ENCODE results near the gene KRT33A. TPM values are rescaled to one million over a fixed set of nuclear protein-coding genes. Genes with fewer than 3 reads are reported as not detected.

The KRT33A gene
- total RNA-seq, 8 experiments from 2014 or later, result not detected

DNA sequence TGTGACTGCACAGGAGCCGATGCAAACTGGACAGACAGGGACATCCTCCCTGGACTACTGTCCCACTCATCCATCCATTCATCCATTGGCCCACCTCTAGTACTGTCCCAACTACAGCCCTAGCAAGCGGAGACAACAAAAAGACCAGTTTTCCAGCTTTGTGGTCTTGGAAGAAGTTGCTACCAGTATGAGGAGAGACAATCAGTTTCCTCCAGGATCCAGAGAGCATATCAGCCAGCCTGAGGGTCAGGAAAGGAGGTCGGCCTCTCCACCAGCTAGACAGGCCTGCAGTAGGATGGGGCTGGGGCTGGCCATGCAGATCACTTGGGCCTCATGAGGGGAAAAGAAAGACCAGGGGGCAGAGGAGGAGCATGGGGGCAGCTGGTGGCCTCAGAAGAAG, 16.8 kb downstream of the KRT33A start:
- Histone ChIP-seq H3K4me1 (replicated peaks in 1 of 2) (no peaks in the 10 kb centered on the region), H3K4me3 (no peak overlapping the region), H3K27ac (no peak overlapping the region)
- ATAC-seq (replicated peaks in 6 of 8), result no peak
- 90 to 100% (median 92%) methylated on average over 1 to 2 of the region's 3 CpGs; no CpG with 5 or more reads in 7 of the 10 experiments for WGBS, 10 experiments
- in situ Hi-C loops (cut with MboI; ENCODE audit: low pct_unique_long_range_greater_than_20kb in 2 of 9, low sequenced_read_pairs in 9 of 9, unreplicated experiment in 9 of 9), result loop anchor here in 1 of 9 experiments (25.0 kb wide), 1 partner anchor 178 kb away; the partner anchor contains the start of genes KRT13 and KRT15

GRCh38 chr17:41333098-41333497, 17.5 kb downstream of the KRT33A start:
- Histone ChIP-seq H3K4me1 (replicated peaks in 1 of 2) (no peaks in the 10 kb centered on the region), H3K4me3 (no peak overlapping the region), H3K27ac (no peak overlapping the region)
- in situ Hi-C loops (cut with MboI; ENCODE audit: low pct_unique_long_range_greater_than_20kb in 2 of 9, low sequenced_read_pairs in 9 of 9, unreplicated experiment in 9 of 9), result loop anchor here in 1 of 9 experiments (25.0 kb wide), 1 partner anchor 179 kb away; the partner anchor contains the start of genes KRT13 and KRT15
- WGBS, 10 experiments, result 75 to 94% (median 85%) methylated on average over 2 to 3 of the region's 5 CpGs; no CpG with 5 or more reads in 6 of the 10 experiments
- ATAC-seq (replicated peaks in 6 of 8), result no peak

DNA sequence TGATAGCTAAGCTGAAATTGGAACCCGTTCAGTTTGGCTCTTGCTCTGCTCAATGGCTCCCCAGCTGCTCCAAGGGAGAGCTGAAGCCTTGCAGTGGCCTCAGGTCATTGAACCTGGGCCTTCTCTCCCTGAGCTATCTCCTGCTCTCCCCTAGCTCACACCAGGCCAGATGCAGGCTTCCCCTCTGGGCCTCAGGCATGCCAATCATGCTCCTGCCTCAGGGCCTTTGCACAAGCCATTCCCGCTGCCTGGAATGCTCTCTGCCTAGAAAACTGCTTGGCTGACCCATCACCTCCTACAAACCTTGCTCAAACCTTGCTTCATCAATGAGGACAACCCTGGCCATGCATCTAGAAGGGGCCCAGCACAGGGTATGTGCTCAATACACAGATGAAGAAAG, 18.4 kb downstream of the KRT33A start:
- Histone ChIP-seq H3K27ac (no peak overlapping the region), H3K4me3 (no peak overlapping the region), H3K4me1 (replicated peaks in 1 of 2) (no peaks in the 10 kb centered on the region)
- ATAC-seq (replicated peaks in 6 of 8), result no peak
- in situ Hi-C loops (cut with MboI; ENCODE audit: low pct_unique_long_range_greater_than_20kb in 2 of 9, low sequenced_read_pairs in 9 of 9, unreplicated experiment in 9 of 9), result loop anchor here in 1 of 9 experiments (25.0 kb wide), 1 partner anchor 180 kb away; the partner anchor contains the start of genes KRT13 and KRT15
- WGBS, 10 experiments, result 40 to 100% (median 60%) methylated on average over 1 of the region's 2 CpGs; no CpG with 5 or more reads in 5 of the 10 experiments

- no peak for ATAC-seq (replicated peaks in 6 of 8)
- Histone ChIP-seq H3K4me3 (no peak overlapping the region), H3K4me1 (replicated peaks in 1 of 2) (no peaks in the 10 kb centered on the region), H3K27ac (no peak overlapping the region)
- in situ Hi-C loops (cut with MboI; ENCODE audit: low pct_unique_long_range_greater_than_20kb in 2 of 9, low sequenced_read_pairs in 9 of 9, unreplicated experiment in 9 of 9), result loop anchor here in 1 of 9 experiments (25.0 kb wide), 1 partner anchor 181 kb away; the partner anchor contains the start of genes KRT13 and KRT15
- 64 to 79% (median 77%) methylated on average over 1 to 5 of the region's 7 CpGs; no CpG with 5 or more reads in 6 of the 10 experiments for WGBS, 10 experiments
These were observed 19.0 kb downstream of the KRT33A start for GRCh38 chr17:41331606-41332005.

DNA sequence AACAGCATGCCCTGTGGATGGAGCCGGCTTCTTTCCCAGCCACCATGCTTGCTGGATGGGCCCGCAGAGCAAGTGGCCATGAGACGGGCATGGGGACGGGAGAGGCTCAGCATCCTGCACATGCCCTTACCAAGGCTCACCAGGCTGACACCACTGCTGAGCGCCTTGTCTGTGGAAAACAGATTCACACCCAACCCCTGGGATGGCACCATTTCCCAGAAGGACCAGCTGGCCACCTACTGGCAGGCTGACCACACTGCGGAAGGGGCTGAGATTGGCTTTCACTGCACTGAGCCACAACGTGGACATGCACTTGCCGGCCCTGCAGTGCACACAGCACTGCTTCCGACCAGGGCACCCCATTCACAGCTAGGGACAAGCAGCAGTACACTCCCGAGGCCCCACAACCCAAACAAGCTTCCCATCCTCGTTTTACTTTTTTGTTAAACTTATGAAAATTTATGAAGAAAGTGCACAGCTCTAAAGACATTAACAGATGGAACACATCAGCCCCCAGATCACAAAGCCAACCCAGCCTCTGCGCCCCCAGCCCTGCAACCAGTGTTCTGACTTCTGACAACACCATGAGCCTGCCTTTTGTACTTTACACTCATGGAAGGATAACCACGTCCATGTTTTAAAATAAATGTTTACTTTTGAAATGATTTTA, 21.2 kb downstream of the KRT33A start:
- peak; percentile 73 to 96 (median 82) for ATAC-seq (replicated peaks in 6 of 8)
- Histone ChIP-seq H3K4me3 (no peak overlapping the region), H3K27ac (no peak overlapping the region), H3K4me1 (replicated peaks in 1 of 2) (no peaks in the 10 kb centered on the region)
- 4 to 100% (median 53%) methylated on average over 1 to 7 of the region's 13 CpGs; no CpG with 5 or more reads in 2 of the 10 experiments for WGBS, 10 experiments
- in situ Hi-C loops (cut with MboI; ENCODE audit: low pct_unique_long_range_greater_than_20kb in 2 of 9, low sequenced_read_pairs in 9 of 9, unreplicated experiment in 9 of 9), result loop anchor here in 2 of 9 experiments (10.0 to 25.0 kb wide), 3 partner anchors 183 to 425 kb away; partner anchors contain the start of genes KRT13 (in 1 of the 2) and KRT15 (in 1 of the 2)

GRCh38 chr17:41328207-41328606, 22.4 kb downstream of the KRT33A start:
- no peak for ATAC-seq (replicated peaks in 6 of 8)
- H3K27ac ChIP-seq, result no peak overlapping the region
- no peaks in the 10 kb centered on the region for H3K4me1 ChIP-seq (replicated peaks in 1 of 2)
- WGBS, 10 experiments, result 40 to 100% (median 70%) methylated on average over 1 to 2 of the region's 7 CpGs; no CpG with 5 or more reads in 6 of the 10 experiments
- H3K4me3 ChIP-seq, result no peak overlapping the region
- in situ Hi-C loops (cut with MboI; ENCODE audit: low pct_unique_long_range_greater_than_20kb in 2 of 9, low sequenced_read_pairs in 9 of 9, unreplicated experiment in 9 of 9), result loop anchor here in 2 of 9 experiments (10.0 to 25.0 kb wide), 3 partner anchors 184 to 423 kb away; partner anchors contain the start of genes KRT13 (in 1 of the 2) and KRT15 (in 1 of the 2)

DNA sequence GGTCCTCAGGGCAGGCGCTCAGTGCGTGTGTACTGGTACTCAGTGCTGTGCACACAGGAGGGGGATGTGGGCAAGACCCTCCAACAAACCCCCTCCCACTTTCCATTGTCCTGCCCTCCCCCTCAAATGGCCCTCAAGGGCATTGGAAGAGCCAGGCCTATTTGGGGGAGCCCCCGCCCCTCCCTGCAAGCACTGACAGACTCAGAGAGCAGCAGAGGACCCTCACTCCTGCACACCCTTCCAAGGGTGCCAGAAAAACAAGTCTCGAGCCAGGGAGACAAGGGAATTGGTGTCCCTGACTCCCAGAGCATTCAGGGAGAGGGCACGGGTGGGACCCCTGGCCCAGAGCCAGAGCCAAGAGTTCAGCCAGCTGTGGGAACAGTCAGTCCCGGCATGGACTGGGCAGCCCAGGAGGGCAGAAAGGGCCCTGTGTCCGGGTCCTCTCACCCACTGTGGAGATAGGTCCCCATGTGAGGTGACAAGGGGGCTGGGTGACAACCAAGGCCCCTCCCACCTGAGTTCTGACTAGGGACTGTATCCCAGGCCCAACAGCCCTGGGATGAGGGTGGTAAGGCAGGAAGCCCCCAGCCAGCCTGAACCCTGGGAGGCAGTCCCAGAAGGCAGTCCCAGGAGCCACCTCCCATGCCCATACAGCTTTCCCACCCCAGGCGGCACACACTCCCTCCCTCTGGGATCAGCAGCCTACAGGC, 23.1 kb downstream of the KRT33A start:
- H3K27ac ChIP-seq, result no peak overlapping the region
- in situ Hi-C loops (cut with MboI; ENCODE audit: low pct_unique_long_range_greater_than_20kb in 2 of 9, low sequenced_read_pairs in 9 of 9, unreplicated experiment in 9 of 9), result loop anchor here in 2 of 9 experiments (10.0 to 25.0 kb wide), 3 partner anchors 185 to 423 kb away; partner anchors contain the start of genes KRT13 (in 1 of the 2) and KRT15 (in 1 of the 2)
- H3K4me3 ChIP-seq, result no peak overlapping the region
- no peak for ATAC-seq (replicated peaks in 6 of 8)
- no peaks in the 10 kb centered on the region for H3K4me1 ChIP-seq (replicated peaks in 1 of 2)
- 90 to 100% (median 96%) methylated on average over 1 to 4 of the region's 8 CpGs; no CpG with 5 or more reads in 6 of the 10 experiments for WGBS, 10 experiments

- 70 to 81% methylated on average over 2 to 5 of the region's 18 CpGs; no CpG with 5 or more reads in 8 of the 10 experiments for WGBS, 10 experiments
- in situ Hi-C loops (cut with MboI; ENCODE audit: low pct_unique_long_range_greater_than_20kb in 2 of 9, low sequenced_read_pairs in 9 of 9, unreplicated experiment in 9 of 9), result loop anchor here in 2 of 9 experiments (10.0 to 25.0 kb wide), 3 partner anchors 186 to 422 kb away; partner anchors contain the start of genes KRT13 (in 1 of the 2) and KRT15 (in 1 of the 2)
These were observed 24.2 kb downstream of the KRT33A start for GRCh38 chr17:41326173-41327145.

DNA sequence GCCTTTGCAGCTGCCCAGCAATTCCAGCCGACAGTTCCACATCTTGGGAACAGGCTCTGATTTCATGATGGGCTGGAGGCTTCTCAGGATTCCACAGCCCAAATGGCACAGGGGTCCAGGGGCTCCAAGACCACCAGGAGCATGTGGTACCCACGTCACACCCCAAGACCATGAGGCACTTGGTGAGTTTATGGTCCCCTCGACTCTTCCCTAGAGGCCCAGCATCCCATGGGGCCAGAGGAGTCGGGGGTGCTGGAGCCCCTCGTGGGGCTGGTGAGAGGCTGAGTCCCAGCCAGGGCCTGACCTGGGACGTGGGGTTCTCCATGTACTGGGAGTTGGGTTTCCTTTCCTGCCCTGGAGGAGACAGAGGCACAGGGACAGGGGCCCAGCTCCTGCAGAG, 25.0 kb downstream of the KRT33A start:
- H3K27ac ChIP-seq, result no peak overlapping the region
- no peak for ATAC-seq (replicated peaks in 6 of 8)
- H3K4me3 ChIP-seq, result no peak overlapping the region
- WGBS, 10 experiments, result no CpG with 5 or more reads among the region's 6 CpGs
- H3K4me1 ChIP-seq (replicated peaks in 1 of 2), result no peaks in the 10 kb centered on the region
- in situ Hi-C loops (cut with MboI; ENCODE audit: low pct_unique_long_range_greater_than_20kb in 2 of 9, low sequenced_read_pairs in 9 of 9, unreplicated experiment in 9 of 9), result loop anchor here in 2 of 9 experiments (10.0 to 25.0 kb wide), 3 partner anchors 187 to 421 kb away; partner anchors contain the start of genes KRT13 (in 1 of the 2) and KRT15 (in 1 of the 2)

More at GRCh38 chr17:41326173-41327145, 24.2 kb downstream of the KRT33A start:
- no peaks in the 10 kb centered on the region for H3K4me1 ChIP-seq (replicated peaks in 1 of 2)
- ATAC-seq (replicated peaks in 6 of 8), result no peak
- no peak overlapping the region for H3K4me3 ChIP-seq
- H3K27ac ChIP-seq, result no peak overlapping the region

GRCh38 chr17:41325126-41325525, 25.5 kb downstream of the KRT33A start:
- in situ Hi-C loops (cut with MboI; ENCODE audit: low pct_unique_long_range_greater_than_20kb in 2 of 9, low sequenced_read_pairs in 9 of 9, unreplicated experiment in 9 of 9), result loop anchor here in 2 of 9 experiments (10.0 to 25.0 kb wide), 3 partner anchors 187 to 420 kb away; partner anchors contain the start of genes KRT13 (in 1 of the 2) and KRT15 (in 1 of the 2)
- H3K4me3 ChIP-seq, result no peak overlapping the region
- no peak overlapping the region for H3K27ac ChIP-seq
- ATAC-seq (replicated peaks in 6 of 8), result no peak
- WGBS, 10 experiments, result 80% methylated on average over 1 of the region's 10 CpGs; no CpG with 5 or more reads in 9 of the 10 experiments
- no peaks in the 10 kb centered on the region for H3K4me1 ChIP-seq (replicated peaks in 1 of 2)

DNA sequence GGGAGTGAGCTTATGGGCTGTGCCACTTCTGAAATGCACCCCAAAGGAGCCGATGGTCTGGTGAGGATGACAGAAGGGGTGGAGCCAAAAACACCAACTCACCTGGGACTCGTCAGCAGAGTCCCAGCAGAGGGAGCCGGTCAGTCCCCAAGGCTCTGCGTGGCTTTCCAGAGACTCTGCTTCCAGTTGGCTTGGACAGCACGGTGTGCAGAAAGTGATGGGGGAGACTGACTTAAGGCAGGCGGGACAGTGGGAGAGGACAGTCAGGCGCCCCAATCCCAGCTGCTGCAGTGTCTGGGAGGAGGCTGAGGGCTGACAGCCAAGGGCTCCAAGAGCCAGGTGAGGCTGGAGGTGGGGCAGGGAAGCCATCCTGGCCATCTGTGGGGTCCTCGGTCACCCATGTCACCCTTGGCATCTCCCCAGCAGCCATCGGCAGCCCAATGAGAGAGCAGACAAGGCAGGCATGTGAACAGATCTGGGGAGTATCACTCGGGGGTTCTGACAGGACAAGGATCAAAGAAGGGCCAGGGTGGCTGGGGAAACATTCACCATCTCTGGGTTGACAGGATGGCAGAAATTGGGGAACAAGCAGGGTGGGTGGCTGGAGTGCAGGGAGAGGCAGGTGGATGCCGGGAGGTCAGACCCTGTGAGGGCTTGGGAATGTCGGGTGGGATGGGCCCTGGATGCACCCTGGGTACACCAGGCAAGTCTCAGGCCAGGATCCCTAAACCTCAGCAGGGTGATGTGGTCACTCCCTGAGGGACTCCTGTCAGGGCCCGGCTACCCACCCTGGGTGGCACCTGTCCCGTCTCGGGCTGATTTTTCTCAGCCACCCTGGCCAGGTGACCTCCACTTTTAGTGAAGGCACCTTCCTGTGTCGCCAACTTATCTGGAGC, 26.2 kb downstream of the KRT33A start:
- in situ Hi-C loops (cut with MboI; ENCODE audit: low pct_unique_long_range_greater_than_20kb in 2 of 9, low sequenced_read_pairs in 9 of 9, unreplicated experiment in 9 of 9), result loop anchor here in 3 of 9 experiments (10.0 to 25.0 kb wide), 4 partner anchors 188 to 420 kb away; partner anchors contain the start of genes KRT13 (in 1 of the 3) and KRT15 (in 1 of the 3)
- 40 to 100% (median 72%) methylated on average over 1 to 7 of the region's 16 CpGs; no CpG with 5 or more reads in 4 of the 10 experiments for WGBS, 10 experiments

More for the DNA sequence above, 26.2 kb downstream of the KRT33A start:
- Histone ChIP-seq H3K27ac (no peak overlapping the region), H3K4me1 (replicated peaks in 1 of 2) (no peaks in the 10 kb centered on the region), H3K4me3 (no peak overlapping the region)
- peak in 1 of 8 experiments; percentile 36 for ATAC-seq (replicated peaks in 6 of 8)

Measured in motor neuron (in vitro differentiated cells).